SK-N-SH treated with all-trans-retinoic acid at 6 μM for 48 hours (cell line): Measurements from ENCODE around the gene WDR83.
"Not testable (repeated sequence)": the region's sequence is repeated elsewhere in the genome, so short reads cannot be mapped to it uniquely, and the experiment has no call there.

Experiments used
- ATAC-seq: fragments of 200-7000 bp; cut with Tn5 transposase; 3 replicates; pipeline ENCODE4 v1.9.1; 2020; ENCODE audit warnings: mild to moderate bottlenecking, moderate library complexity
- ARNTL ChIP-seq: fragments of 450-650 bp; formaldehyde crosslinking; IDR thresholded peaks from 2 replicates; pipeline ENCODE4 v1.5.0; 2020; ENCODE audit warnings: low read depth, mild to moderate bottlenecking, moderate library complexity, borderline replicate concordance
- BACH2 ChIP-seq: fragments of 250-450 bp; sonication (Bioruptor Pico); IDR thresholded peaks from 2 replicates; pipeline ENCODE4 v1.9.0; 2021; ENCODE audit warnings: mild to moderate bottlenecking, borderline replicate concordance
- CSDC2 ChIP-seq: fragments of 250-450 bp; sonication (Bioruptor Pico); IDR thresholded peaks from 2 replicates; pipeline ENCODE4 v1.5.0; 2020; ENCODE audit warnings: mild to moderate bottlenecking, moderate library complexity
- CSRNP3 ChIP-seq: fragments of 250-450 bp; sonication (Bioruptor Pico); IDR thresholded peaks from 2 replicates; pipeline ENCODE4 v1.5.1; 2021; ENCODE audit warnings: mild to moderate bottlenecking, moderate library complexity
- ESRRG ChIP-seq: fragments of 250-450 bp; sonication (Bioruptor Pico); IDR thresholded peaks from 2 replicates; pipeline ENCODE4 v1.6.1; 2021; ENCODE audit warnings: mild to moderate bottlenecking
- ISL1 ChIP-seq: fragments of 250-450 bp; sonication (Bioruptor Pico); IDR thresholded peaks from 2 replicates; pipeline ENCODE4 v2.1.2; 2022; ENCODE audit warnings: mild to moderate bottlenecking, moderate library complexity
- OSR1 ChIP-seq: fragments of 250-450 bp; sonication (Bioruptor Pico); IDR thresholded peaks from 2 replicates; pipeline ENCODE4 v1.8.0; 2022; ENCODE audit warnings: moderate library complexity, mild to moderate bottlenecking, inconsistent platforms
- PATZ1 ChIP-seq: fragments of 250-450 bp; sonication (Bioruptor Pico); IDR thresholded peaks from 2 replicates; pipeline ENCODE4 v1.8.0; 2020; ENCODE audit warnings: mild to moderate bottlenecking, moderate library complexity, borderline replicate concordance
- PPARA ChIP-seq: fragments of 250-450 bp; sonication (Bioruptor Pico); IDR thresholded peaks from 2 replicates; pipeline ENCODE4 v1.5.0; 2020; ENCODE audit warnings: mild to moderate bottlenecking, borderline replicate concordance
- RARB ChIP-seq: fragments of 250-450 bp; sonication (Bioruptor Pico); IDR thresholded peaks from 2 replicates; pipeline ENCODE4 v1.8.0; 2021; ENCODE audit warnings: mild to moderate bottlenecking, moderate library complexity
- SNAI2 ChIP-seq: fragments of 250-450 bp; sonication (Bioruptor Pico); IDR thresholded peaks from 2 replicates; pipeline ENCODE4 v1.5.0; 2020; ENCODE audit warnings: mild to moderate bottlenecking, moderate library complexity
- TCF4 ChIP-seq: fragments of 250-450 bp; sonication (Bioruptor Pico); IDR thresholded peaks from 2 replicates; pipeline ENCODE4 v1.8.0; 2021; ENCODE audit warnings: mild to moderate bottlenecking, moderate library complexity, borderline replicate concordance
- TOX ChIP-seq: fragments of 250-450 bp; sonication (Bioruptor Pico); IDR thresholded peaks from 2 replicates; pipeline ENCODE4 v1.8.0; 2021; ENCODE audit warnings: mild to moderate bottlenecking, moderate library complexity, borderline replicate concordance
- ZC3H10 ChIP-seq: fragments of 250-450 bp; sonication (Bioruptor Pico); IDR thresholded peaks from 2 replicates; pipeline ENCODE4 v1.5.1; 2021; ENCODE audit warnings: mild to moderate bottlenecking, moderate library complexity
- ZFP3 ChIP-seq: fragments of 250-450 bp; sonication (Bioruptor Pico); IDR thresholded peaks from 2 replicates; pipeline ENCODE4 v1.5.0; 2020; ENCODE audit warnings: mild to moderate bottlenecking, moderate library complexity
- ZFP30 ChIP-seq: fragments of 450-650 bp; formaldehyde crosslinking; IDR thresholded peaks from 2 replicates; pipeline ENCODE4 v1.5.0; 2022; ENCODE audit warnings: mild to moderate bottlenecking, moderate library complexity
- ZNF565 ChIP-seq: fragments of 450-650 bp; formaldehyde crosslinking; conservative IDR thresholded peaks from 2 replicates; pipeline ENCODE4 v1.5.0; 2020; ENCODE audit warnings: low read depth, mild to moderate bottlenecking, moderate library complexity
- ZNF70 ChIP-seq: fragments of 450-650 bp; formaldehyde crosslinking; IDR thresholded peaks from 2 replicates; pipeline ENCODE4 v1.5.0; 2020; ENCODE audit warnings: mild to moderate bottlenecking, moderate library complexity
- ZNF8 ChIP-seq: fragments of 450-650 bp; formaldehyde crosslinking; IDR thresholded peaks from 2 replicates; pipeline ENCODE4 v1.5.0; 2020; ENCODE audit warnings: mild to moderate bottlenecking, moderate library complexity
- TF ChIP-seq, protein P1 (sequence below): fragments of 250-450 bp; sonication (Bioruptor Pico); IDR thresholded peaks from 2 replicates; pipeline ENCODE4 v1.5.0; 2020; ENCODE audit warnings: mild to moderate bottlenecking, moderate library complexity
- TF ChIP-seq, protein P2 (sequence below): fragments of 250-450 bp; sonication (Bioruptor Pico); IDR thresholded peaks from 2 replicates; pipeline ENCODE4 v1.5.1; 2020; ENCODE audit warnings: low read depth, mild to moderate bottlenecking, moderate library complexity
- TF ChIP-seq, protein P3 (sequence below): fragments of 250-450 bp; sonication (Bioruptor Pico); IDR thresholded peaks from 2 replicates; pipeline ENCODE4 v1.8.0; 2021; ENCODE audit warnings: low read depth, mild to moderate bottlenecking, moderate library complexity, borderline replicate concordance

WDR83 gene

GRCh38 chr19:12641456-12641855, 25.2 kb upstream of the WDR83 start:
- no peak for ATAC-seq

GRCh38 chr19:12642506-12642905, 24.1 kb upstream of the WDR83 start:
- no peak for TF ChIP-seq ARNTL (CRISPR knock-in tag)
- no peak for TF ChIP-seq PATZ1
- TF ChIP-seq, protein P1, sequence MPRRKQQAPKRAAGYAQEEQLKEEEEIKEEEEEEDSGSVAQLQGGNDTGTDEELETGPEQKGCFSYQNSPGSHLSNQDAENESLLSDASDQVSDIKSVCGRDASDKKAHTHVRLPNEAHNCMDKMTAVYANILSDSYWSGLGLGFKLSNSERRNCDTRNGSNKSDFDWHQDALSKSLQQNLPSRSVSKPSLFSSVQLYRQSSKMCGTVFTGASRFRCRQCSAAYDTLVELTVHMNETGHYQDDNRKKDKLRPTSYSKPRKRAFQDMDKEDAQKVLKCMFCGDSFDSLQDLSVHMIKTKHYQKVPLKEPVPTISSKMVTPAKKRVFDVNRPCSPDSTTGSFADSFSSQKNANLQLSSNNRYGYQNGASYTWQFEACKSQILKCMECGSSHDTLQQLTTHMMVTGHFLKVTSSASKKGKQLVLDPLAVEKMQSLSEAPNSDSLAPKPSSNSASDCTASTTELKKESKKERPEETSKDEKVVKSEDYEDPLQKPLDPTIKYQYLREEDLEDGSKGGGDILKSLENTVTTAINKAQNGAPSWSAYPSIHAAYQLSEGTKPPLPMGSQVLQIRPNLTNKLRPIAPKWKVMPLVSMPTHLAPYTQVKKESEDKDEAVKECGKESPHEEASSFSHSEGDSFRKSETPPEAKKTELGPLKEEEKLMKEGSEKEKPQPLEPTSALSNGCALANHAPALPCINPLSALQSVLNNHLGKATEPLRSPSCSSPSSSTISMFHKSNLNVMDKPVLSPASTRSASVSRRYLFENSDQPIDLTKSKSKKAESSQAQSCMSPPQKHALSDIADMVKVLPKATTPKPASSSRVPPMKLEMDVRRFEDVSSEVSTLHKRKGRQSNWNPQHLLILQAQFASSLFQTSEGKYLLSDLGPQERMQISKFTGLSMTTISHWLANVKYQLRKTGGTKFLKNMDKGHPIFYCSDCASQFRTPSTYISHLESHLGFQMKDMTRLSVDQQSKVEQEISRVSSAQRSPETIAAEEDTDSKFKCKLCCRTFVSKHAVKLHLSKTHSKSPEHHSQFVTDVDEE (CRISPR knock-in tag): no peak
- no peak for TF ChIP-seq CSDC2 (CRISPR knock-in tag)
- no peak for TF ChIP-seq PPARA
- no peak for TF ChIP-seq ZFP3 (CRISPR knock-in tag)
- TF ChIP-seq OSR1 (CRISPR knock-in tag): no peak
- no peak for TF ChIP-seq BACH2
- TF ChIP-seq ZNF70 (CRISPR knock-in tag): no peak
- TF ChIP-seq TOX: no peak
- no peak for TF ChIP-seq TCF4 (CRISPR knock-in tag)
- TF ChIP-seq ZFP30 (CRISPR knock-in tag): no peak
- no peak for TF ChIP-seq ZNF565 (CRISPR knock-in tag)
- TF ChIP-seq SNAI2 (CRISPR knock-in tag): no peak
- TF ChIP-seq ESRRG: no peak
- no peak for TF ChIP-seq ISL1 (CRISPR knock-in tag)
- no peak for TF ChIP-seq ZNF8 (CRISPR knock-in tag)
- TF ChIP-seq, protein P2, sequence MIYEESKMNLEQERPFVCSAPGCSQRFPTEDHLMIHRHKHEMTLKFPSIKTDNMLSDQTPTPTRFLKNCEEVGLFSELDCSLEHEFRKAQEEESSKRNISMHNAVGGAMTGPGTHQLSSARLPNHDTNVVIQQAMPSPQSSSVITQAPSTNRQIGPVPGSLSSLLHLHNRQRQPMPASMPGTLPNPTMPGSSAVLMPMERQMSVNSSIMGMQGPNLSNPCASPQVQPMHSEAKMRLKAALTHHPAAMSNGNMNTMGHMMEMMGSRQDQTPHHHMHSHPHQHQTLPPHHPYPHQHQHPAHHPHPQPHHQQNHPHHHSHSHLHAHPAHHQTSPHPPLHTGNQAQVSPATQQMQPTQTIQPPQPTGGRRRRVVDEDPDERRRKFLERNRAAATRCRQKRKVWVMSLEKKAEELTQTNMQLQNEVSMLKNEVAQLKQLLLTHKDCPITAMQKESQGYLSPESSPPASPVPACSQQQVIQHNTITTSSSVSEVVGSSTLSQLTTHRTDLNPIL: no peak
- no peak for TF ChIP-seq CSRNP3
- no peak for TF ChIP-seq RARB (CRISPR knock-in tag)
- no peak for ATAC-seq

More at GRCh38 chr19:12641456-12641855, 25.2 kb upstream of the WDR83 start:
- TF ChIP-seq OSR1 (CRISPR knock-in tag) (no peak), ARNTL (CRISPR knock-in tag) (no peak), ISL1 (CRISPR knock-in tag) (no peak), ZFP3 (CRISPR knock-in tag) (no peak), ESRRG (no peak), CSDC2 (CRISPR knock-in tag) (no peak), ZC3H10 (CRISPR knock-in tag) (no peak), SNAI2 (CRISPR knock-in tag) (no peak), ZFP30 (CRISPR knock-in tag) (no peak), TOX (no peak), ZNF8 (CRISPR knock-in tag) (no peak)
- TF ChIP-seq, protein P1 (CRISPR knock-in tag): no peak
- TF ChIP-seq, protein P3, sequence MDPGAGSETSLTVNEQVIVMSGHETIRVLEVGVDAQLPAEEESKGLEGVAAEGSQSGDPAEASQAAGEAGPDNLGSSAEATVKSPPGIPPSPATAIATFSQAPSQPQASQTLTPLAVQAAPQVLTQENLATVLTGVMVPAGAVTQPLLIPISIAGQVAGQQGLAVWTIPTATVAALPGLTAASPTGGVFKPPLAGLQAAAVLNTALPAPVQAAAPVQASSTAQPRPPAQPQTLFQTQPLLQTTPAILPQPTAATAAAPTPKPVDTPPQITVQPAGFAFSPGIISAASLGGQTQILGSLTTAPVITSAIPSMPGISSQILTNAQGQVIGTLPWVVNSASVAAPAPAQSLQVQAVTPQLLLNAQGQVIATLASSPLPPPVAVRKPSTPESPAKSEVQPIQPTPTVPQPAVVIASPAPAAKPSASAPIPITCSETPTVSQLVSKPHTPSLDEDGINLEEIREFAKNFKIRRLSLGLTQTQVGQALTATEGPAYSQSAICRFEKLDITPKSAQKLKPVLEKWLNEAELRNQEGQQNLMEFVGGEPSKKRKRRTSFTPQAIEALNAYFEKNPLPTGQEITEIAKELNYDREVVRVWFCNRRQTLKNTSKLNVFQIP (CRISPR knock-in tag): no peak
- TF ChIP-seq, protein P2: no peak

DNA sequence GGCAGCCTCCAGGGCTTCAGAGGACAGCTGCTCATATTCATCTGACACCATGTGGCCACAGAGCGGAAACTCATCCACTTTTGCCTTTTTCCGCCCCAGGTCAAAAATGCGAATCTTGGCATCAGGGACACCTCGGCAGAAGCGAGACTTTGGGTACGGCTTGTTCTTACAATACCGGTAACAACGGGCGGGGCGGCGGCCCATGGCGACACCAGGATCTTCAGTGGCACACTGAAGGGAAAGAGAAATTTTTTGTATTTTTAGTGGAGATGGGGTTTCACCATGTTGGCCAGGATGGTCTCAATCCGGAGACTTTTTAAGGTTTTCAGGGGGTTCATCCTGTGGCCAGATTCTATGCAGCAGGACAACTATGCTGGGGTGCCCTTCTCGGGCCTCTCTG, 22.9 kb upstream of the WDR83 start:
- ATAC-seq: not testable (repeated sequence)
